Endodermal cell (in vitro differentiated cells): ENCODE measurements around the gene ZMIZ1. TPM values are rescaled to one million over a fixed set of nuclear protein-coding genes. Genes with fewer than 3 reads are reported as not detected.

Experiments used
- DNase-seq: peaks from one replicate; pipeline ENCODE4 v3.0.0-alpha.2; 2017
- H3K27ac ChIP-seq: 2 replicates; pipeline ENCODE4 v1.5.1; 2013; ENCODE audit warnings: mild to moderate bottlenecking, low read depth, low read length, moderate library complexity
- H3K27me3 ChIP-seq: 2 replicates; pipeline ENCODE4 v1.6.1; 2013; ENCODE audit warnings: mild to moderate bottlenecking, low read length, moderate library complexity; ENCODE audit not compliant: insufficient read depth, control insufficient read depth, poor library complexity, severe bottlenecking
- H3K36me3 ChIP-seq: 2 replicates; pipeline ENCODE4 v1.7.0; 2013; ENCODE audit warnings: mild to moderate bottlenecking, low read length, moderate library complexity; ENCODE audit not compliant: control insufficient read depth, insufficient read depth
- H3K4me1 ChIP-seq: one replicate; pipeline ENCODE4 v1.7.0; 2013; ENCODE audit warnings: low read length; ENCODE audit not compliant: control insufficient read depth, insufficient read depth
- H3K4me3 ChIP-seq: 2 replicates; pipeline ENCODE4 v1.5.1; 2013; ENCODE audit warnings: mild to moderate bottlenecking, low read length, moderate library complexity
- H3K9ac ChIP-seq: 2 replicates; pipeline ENCODE4 v1.6.1; 2013; ENCODE audit warnings: mild to moderate bottlenecking, low read length, moderate library complexity; ENCODE audit not compliant: poor library complexity, severe bottlenecking; ENCODE audit errors: extremely low read depth
- H3K9me3 ChIP-seq: 2 replicates; pipeline ENCODE4 v1.6.1; 2013; ENCODE audit warnings: mild to moderate bottlenecking, low read length, moderate library complexity; ENCODE audit not compliant: control insufficient read depth
- H3K27ac Mint-ChIP-seq: 2 replicates; pipeline ENCODE4 v1.8.0; 2020; ENCODE audit warnings: mixed read lengths
- H3K27me3 Mint-ChIP-seq: 2 replicates; pipeline ENCODE4 v1.8.0; 2021; ENCODE audit warnings: mild to moderate bottlenecking, mixed read lengths; ENCODE audit not compliant: insufficient read depth
- H3K36me3 Mint-ChIP-seq: 2 replicates; pipeline ENCODE4 v1.8.0; 2020; ENCODE audit warnings: low read depth, mixed read lengths
- H3K4me1 Mint-ChIP-seq: 2 replicates; pipeline ENCODE4 v1.8.0; 2020; ENCODE audit warnings: mixed read lengths
- H3K4me3 Mint-ChIP-seq: 2 replicates; pipeline ENCODE4 v1.8.0; 2020; ENCODE audit warnings: mild to moderate bottlenecking, moderate library complexity, mixed read lengths
- H3K9me3 Mint-ChIP-seq: 2 replicates; pipeline ENCODE4 v1.8.0; 2020; ENCODE audit warnings: mild to moderate bottlenecking, mixed read lengths
- whole genome bisulfite sequencing, 2 experiments: methylation state at CpG; one replicate each; pipeline versions ENCODE4 v1.1.5 to v1.1.7; 2013; ENCODE audit warnings: missing lambda C conversion rate in 2 of 2, mixed read lengths in 1 of 2; ENCODE audit not compliant: insufficient coverage in 1 of 2, insufficient read length in 1 of 2; 5-methylcytosine and 5-hydroxymethylcytosine counted together
- total RNA-seq, 2 donors: library from RNA; stranded (reverse); fragmentation: NEBNext Ultra II Directional in 1 of 2; extraction: Animal tissue kit (Norgen Biotek cat#: 25700) in 1 of 2; gene quantifications; 2 replicates in 1 of 2; 3 replicates in 1 of 2; pipeline ENCODE4 v1.2.1, GENCODE V29; 2021
- TF ChIP-seq, protein P1 (sequence below): fragments of 200-600 bp; sonication (generic); conservative IDR thresholded peaks from 2 replicates; pipeline ENCODE4 v1.5.0; 2021; ENCODE audit warnings: antibody characterized with exemption, mild to moderate bottlenecking

The ZMIZ1 gene
- total RNA-seq, 2 donors from 2014 or later: 65.3 to 67.5 TPM

DNA sequence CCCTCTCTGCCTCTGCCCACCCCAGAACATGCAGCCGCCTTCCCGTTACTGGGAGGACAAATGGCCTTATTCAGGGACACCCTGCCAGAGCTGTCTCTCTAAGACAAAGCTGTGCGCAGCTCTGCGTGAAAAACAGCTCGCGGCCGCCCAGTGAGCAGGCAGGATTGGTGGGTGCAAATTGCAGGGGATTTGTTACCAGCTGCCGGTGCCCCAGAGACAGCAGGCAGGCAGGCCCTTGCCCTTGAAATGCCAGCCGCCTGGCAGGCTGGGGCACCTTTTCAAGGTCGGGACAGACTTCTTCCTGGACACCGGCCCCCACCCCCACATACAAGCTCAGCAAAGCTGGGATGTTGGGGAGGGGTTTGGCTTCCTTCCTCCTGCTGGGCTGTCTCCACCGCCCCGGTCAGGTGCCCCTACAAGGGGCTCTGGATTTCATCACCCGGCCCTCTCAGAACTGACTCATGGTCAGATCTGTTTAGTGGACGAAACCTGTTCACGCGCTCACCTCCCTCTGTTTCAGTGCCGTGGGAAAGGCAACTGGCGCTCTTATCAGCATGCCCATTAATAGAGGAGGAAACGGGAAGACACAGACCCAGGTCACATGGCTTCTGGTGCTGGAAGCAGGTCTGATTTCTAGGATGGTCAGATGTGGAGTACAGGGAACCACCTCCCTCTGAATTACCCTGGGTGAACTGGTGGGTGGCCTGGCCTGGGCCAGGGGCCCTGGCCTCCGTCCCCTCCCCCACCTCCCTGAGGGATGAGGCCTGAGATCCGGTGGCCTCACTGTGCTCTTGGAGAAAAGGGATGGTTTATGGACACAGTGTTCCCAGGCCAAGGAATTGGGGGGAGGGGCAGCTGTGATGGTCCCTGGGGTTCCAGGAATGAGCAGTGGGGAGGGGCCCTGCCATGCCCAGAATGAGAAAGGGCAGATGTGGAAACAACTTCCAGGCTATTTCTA lies 154.6 kb downstream of the ZMIZ1 start:
- TF ChIP-seq, protein P1, sequence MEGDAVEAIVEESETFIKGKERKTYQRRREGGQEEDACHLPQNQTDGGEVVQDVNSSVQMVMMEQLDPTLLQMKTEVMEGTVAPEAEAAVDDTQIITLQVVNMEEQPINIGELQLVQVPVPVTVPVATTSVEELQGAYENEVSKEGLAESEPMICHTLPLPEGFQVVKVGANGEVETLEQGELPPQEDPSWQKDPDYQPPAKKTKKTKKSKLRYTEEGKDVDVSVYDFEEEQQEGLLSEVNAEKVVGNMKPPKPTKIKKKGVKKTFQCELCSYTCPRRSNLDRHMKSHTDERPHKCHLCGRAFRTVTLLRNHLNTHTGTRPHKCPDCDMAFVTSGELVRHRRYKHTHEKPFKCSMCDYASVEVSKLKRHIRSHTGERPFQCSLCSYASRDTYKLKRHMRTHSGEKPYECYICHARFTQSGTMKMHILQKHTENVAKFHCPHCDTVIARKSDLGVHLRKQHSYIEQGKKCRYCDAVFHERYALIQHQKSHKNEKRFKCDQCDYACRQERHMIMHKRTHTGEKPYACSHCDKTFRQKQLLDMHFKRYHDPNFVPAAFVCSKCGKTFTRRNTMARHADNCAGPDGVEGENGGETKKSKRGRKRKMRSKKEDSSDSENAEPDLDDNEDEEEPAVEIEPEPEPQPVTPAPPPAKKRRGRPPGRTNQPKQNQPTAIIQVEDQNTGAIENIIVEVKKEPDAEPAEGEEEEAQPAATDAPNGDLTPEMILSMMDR: no peak
- Mint-ChIP-seq H3K4me3 (no peak overlapping the region), H3K9me3 (no peaks in the 10 kb centered on the region), H3K27ac (peak overlapping the region; percentile 76), H3K27me3 (no peaks in the 10 kb centered on the region), H3K4me1 (peaks cover 26% of the 10 kb centered on the region), H3K36me3 (peaks cover 38% of the 10 kb centered on the region)
- H3K4me1 ChIP-seq: peaks cover 10% of the 10 kb centered on the region
- no peak overlapping the region for H3K4me3 ChIP-seq
- H3K27ac ChIP-seq: peak overlapping the region; percentile 72
- no peaks in the 10 kb centered on the region for H3K9me3 ChIP-seq
- 83 to 88% methylated on average over 11 to 22 of the region's 22 CpGs for WGBS, 2 experiments
- no peaks in the 10 kb centered on the region for H3K27me3 ChIP-seq
- peaks cover 37% of the 10 kb centered on the region for H3K36me3 ChIP-seq
- H3K9ac ChIP-seq: no peak overlapping the region
- DNase-seq: peak; percentile 69

DNA sequence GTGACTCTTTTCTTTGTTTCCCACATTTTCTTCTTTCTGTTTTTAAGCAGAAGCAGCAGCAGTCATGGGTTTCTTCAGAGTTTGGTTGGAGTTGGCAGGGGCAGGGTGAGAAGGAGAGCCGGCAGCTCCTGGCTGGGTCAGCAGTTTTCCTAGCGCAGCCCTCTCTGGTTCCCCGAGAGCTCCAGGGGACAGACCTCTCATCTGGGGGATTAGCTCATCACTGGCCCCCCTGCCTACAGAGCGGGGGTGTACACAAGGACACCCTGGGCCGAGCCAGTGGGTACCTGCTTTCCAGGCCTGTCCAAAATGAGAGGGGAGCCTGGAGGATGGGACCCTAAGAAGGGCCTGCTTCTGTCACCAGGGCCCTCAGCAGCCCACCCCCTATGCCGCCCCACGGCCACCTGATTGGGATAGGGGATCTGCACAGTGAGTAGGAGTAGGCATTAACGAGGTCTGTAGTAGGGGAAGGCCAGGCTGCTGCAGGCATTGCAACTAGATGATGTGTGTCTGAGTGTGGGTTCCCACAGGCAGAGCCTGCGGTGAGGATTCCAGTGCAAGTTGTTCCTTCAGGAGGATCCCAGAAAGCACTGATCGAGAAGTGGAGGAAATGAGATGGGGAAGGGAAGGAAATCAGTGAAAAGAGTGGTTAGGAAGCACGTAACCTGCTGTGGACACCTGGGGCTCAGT lies 155.6 kb downstream of the ZMIZ1 start:
- Histone ChIP-seq H3K9ac (no peak overlapping the region), H3K27me3 (no peaks in the 10 kb centered on the region), H3K9me3 (no peaks in the 10 kb centered on the region), H3K4me1 (peaks cover 11% of the 10 kb centered on the region), H3K27ac (no peak overlapping the region), H3K4me3 (no peak overlapping the region), H3K36me3 (peaks cover 35% of the 10 kb centered on the region)
- H3K4me1 Mint-ChIP-seq: peaks cover 32% of the 10 kb centered on the region
- H3K9me3 Mint-ChIP-seq: no peaks in the 10 kb centered on the region
- H3K27ac Mint-ChIP-seq: peak overlapping the region; percentile 12
- H3K27me3 Mint-ChIP-seq: no peaks in the 10 kb centered on the region
- no peak for DNase-seq
- peaks cover 29% of the 10 kb centered on the region for H3K36me3 Mint-ChIP-seq
- WGBS, 2 experiments: 88 to 94% methylated on average over 9 to 11 of the region's 11 CpGs
- TF ChIP-seq, protein P1: no peak
- H3K4me3 Mint-ChIP-seq: no peak overlapping the region

DNA sequence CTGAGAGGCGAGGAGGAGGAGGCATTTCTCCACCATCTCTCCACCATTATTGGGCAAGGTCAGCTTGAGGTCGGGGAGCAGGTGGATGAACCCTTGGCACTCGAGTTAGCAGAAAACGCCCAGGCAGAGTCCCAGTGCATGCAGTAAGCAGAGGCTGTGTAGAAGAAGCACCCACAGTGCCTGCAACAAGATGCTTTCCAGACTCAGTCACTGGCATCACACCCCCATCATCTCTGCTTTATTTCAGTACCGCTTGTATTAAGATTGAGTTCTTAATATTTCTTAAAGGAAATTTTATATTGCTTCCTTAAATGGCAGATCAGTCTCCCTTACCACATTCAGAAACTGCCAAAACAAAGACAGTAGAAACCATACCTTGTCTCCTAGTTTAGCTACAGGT lies 156.2 kb downstream of the ZMIZ1 start:
- no peaks in the 10 kb centered on the region for H3K9me3 ChIP-seq
- H3K9ac ChIP-seq: no peak overlapping the region
- no peak overlapping the region for H3K4me3 ChIP-seq
- Mint-ChIP-seq H3K27me3 (no peaks in the 10 kb centered on the region), H3K4me3 (no peak overlapping the region), H3K9me3 (no peaks in the 10 kb centered on the region), H3K27ac (peak overlapping the region; percentile 12), H3K36me3 (peaks cover 26% of the 10 kb centered on the region), H3K4me1 (peaks cover 38% of the 10 kb centered on the region)
- TF ChIP-seq, protein P1: no peak
- H3K27ac ChIP-seq: no peak overlapping the region
- DNase-seq: no peak
- 94 to 96% methylated on average over 2 to 4 of the region's 5 CpGs for WGBS, 2 experiments
- no peaks in the 10 kb centered on the region for H3K27me3 ChIP-seq
- H3K4me1 ChIP-seq: peaks cover 16% of the 10 kb centered on the region
- peaks cover 37% of the 10 kb centered on the region for H3K36me3 ChIP-seq
